Progenitor cell of endocrine pancreas (in vitro differentiated cells): ENCODE measurements around the gene ATP13A5. TPM values are rescaled to one million over a fixed set of nuclear protein-coding genes. Genes with fewer than 3 reads are reported as not detected.

Experiments used
- DNase-seq: peaks from one replicate; pipeline ENCODE4 v3.0.0; 2021; ENCODE audit warnings: low spot score; ENCODE audit not compliant: unreplicated experiment
- H3K27ac Mint-ChIP-seq: 2 replicates; pipeline ENCODE4 v1.8.0; 2021; ENCODE audit warnings: mild to moderate bottlenecking, moderate library complexity, mixed read lengths
- H3K27me3 Mint-ChIP-seq: 2 replicates; pipeline ENCODE4 v1.8.0; 2021; ENCODE audit warnings: mixed read lengths
- H3K36me3 Mint-ChIP-seq: 2 replicates; pipeline ENCODE4 v1.8.0; 2022; ENCODE audit warnings: mixed read lengths; ENCODE audit not compliant: insufficient read depth
- H3K4me1 Mint-ChIP-seq: 2 replicates; pipeline ENCODE4 v1.8.0; 2021; ENCODE audit warnings: low read depth, mixed read lengths
- H3K4me3 Mint-ChIP-seq: 2 replicates; pipeline ENCODE4 v1.8.0; 2021; ENCODE audit warnings: low read depth, mild to moderate bottlenecking, moderate library complexity, mixed read lengths
- H3K9me3 Mint-ChIP-seq: 2 replicates; pipeline ENCODE4 v1.8.0; 2021; ENCODE audit warnings: low read depth, mixed read lengths
- total RNA-seq: library from RNA; stranded (reverse); gene quantifications from 2 replicates; pipeline ENCODE4 v1.2.1, GENCODE V29; 2021
- TF ChIP-seq, protein P1 (sequence below): fragments of 200-600 bp; sonication (generic); IDR thresholded peaks from one replicate; pipeline ENCODE4 v1.5.0; 2021; ENCODE audit warnings: antibody characterized with exemption, mild to moderate bottlenecking; ENCODE audit not compliant: unreplicated experiment

ATP13A5 gene
- total RNA-seq, 1 donor from 2014 or later = 0.07 TPM

DNA sequence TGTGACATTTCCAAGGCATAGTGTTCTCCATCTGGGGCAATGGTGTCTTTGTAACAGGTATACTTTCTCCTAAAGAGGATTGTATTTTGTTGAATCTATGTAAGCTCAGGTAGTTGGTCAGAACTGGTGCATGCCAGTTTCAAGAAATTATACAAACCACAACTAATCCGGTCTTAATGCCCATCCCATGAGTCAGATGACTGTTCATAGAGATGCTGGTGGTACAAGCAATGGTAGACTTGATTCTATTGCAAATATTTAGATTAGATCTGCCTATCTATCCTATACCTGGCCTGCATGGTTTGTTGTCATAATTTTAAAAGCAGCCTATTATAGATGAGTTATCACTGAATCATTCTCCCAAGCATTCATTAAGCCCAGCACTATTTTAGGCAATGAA lies 43.5 kb downstream of the ATP13A5 start:
- Mint-ChIP-seq H3K36me3 (no peaks in the 10 kb centered on the region), H3K4me1 (peaks cover 2% of the 10 kb centered on the region), H3K27me3 (no peaks in the 10 kb centered on the region), H3K27ac (no peak overlapping the region), H3K9me3 (peaks cover 2% of the 10 kb centered on the region), H3K4me3 (no peak overlapping the region)
- no peak for DNase-seq
- TF ChIP-seq, protein P1, sequence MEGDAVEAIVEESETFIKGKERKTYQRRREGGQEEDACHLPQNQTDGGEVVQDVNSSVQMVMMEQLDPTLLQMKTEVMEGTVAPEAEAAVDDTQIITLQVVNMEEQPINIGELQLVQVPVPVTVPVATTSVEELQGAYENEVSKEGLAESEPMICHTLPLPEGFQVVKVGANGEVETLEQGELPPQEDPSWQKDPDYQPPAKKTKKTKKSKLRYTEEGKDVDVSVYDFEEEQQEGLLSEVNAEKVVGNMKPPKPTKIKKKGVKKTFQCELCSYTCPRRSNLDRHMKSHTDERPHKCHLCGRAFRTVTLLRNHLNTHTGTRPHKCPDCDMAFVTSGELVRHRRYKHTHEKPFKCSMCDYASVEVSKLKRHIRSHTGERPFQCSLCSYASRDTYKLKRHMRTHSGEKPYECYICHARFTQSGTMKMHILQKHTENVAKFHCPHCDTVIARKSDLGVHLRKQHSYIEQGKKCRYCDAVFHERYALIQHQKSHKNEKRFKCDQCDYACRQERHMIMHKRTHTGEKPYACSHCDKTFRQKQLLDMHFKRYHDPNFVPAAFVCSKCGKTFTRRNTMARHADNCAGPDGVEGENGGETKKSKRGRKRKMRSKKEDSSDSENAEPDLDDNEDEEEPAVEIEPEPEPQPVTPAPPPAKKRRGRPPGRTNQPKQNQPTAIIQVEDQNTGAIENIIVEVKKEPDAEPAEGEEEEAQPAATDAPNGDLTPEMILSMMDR = no peak

DNA sequence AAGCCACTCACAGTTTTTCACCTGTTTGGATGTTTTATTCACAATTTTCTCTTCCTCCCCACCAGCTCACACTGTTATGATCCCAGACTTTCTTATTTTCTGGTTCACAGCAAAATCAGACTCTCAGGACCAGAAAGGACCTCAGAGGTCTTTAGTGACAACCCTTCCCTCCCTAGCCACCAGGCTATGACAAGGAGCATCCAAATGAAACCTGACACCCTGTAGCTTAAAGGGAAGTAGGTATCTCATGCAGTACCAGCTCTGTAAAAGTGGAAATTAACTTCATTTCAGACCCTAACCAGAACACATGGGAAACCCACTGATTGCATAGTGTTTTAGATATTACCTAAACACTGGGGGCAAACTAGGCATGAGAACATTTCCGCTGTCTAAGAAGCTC lies 45.3 kb downstream of the ATP13A5 start:
- Mint-ChIP-seq H3K4me1 (peaks cover 2% of the 10 kb centered on the region), H3K4me3 (no peak overlapping the region), H3K36me3 (no peaks in the 10 kb centered on the region), H3K27ac (no peak overlapping the region), H3K9me3 (peaks cover 2% of the 10 kb centered on the region), H3K27me3 (no peaks in the 10 kb centered on the region)
- no peak for DNase-seq
- TF ChIP-seq, protein P1 = no peak

DNA sequence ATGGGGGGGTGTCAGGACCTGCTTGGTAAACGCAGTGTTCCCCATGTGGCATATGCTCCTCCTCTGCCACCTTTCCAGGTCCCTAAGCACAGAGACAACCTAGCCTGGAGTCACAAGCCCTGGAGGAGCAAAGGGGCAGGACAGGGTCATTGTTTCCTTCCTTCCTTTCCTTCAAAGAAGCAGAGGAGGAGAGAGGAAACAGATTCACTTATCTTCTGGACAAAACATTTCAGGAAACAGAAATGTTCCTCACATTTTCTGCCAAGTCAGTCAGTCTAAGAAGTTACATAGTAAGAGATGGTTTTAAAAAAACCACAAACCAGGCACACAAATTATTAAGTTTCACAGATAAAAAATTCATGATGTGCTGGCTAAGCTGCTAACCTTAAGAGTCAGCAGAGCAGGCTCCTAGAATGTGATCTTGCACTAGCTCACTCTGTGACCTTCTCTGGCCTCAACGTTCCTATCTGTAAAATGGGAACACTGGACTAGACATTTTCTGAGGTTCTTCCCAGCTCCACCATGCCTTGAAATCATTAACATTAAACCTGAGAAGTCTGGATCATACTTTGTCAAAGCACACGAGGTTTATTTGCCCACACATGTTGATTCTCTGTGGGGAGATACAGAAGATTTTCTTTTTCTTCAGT lies 47.9 kb downstream of the ATP13A5 start:
- Mint-ChIP-seq H3K9me3 (no peaks in the 10 kb centered on the region), H3K36me3 (no peaks in the 10 kb centered on the region), H3K4me1 (peaks cover 2% of the 10 kb centered on the region), H3K4me3 (no peak overlapping the region), H3K27ac (no peak overlapping the region), H3K27me3 (peaks cover 5% of the 10 kb centered on the region)
- no peak for DNase-seq
- TF ChIP-seq, protein P1 = no peak

DNA sequence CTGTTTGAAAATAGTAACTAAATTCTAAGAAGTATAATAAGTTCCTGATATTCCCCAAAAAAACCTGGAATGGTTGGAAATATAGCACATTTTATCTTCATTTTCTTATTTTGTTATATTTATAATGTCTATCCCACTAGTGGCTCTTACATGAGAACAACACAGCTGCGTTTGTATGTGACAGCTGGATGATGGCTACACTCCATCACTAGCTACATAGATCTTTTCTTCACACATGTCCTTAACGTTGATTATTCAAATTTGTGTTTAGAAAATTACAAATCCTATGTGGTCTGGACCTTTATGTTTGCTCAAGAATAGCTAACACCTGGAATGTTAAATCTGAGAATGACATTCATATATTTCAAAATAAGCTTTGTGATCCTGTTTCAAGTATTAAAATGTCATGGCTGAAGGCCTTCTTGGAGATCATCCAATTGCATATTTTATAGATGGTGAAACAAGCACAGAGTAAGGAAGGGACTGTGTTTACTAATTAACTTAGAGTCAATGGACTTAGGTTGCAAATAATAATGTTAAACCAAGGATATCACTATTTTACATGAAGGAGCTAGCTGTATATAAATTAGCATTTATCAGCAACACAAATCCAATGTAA lies 60.8 kb downstream of the ATP13A5 start:
- H3K9me3 Mint-ChIP-seq = no peaks in the 10 kb centered on the region
- DNase-seq = no peak
- no peaks in the 10 kb centered on the region for H3K36me3 Mint-ChIP-seq
- H3K4me3 Mint-ChIP-seq = no peak overlapping the region
- peaks cover 6% of the 10 kb centered on the region for H3K4me1 Mint-ChIP-seq
- no peaks in the 10 kb centered on the region for H3K27me3 Mint-ChIP-seq
- TF ChIP-seq, protein P1 = no peak
- no peak overlapping the region for H3K27ac Mint-ChIP-seq

DNA sequence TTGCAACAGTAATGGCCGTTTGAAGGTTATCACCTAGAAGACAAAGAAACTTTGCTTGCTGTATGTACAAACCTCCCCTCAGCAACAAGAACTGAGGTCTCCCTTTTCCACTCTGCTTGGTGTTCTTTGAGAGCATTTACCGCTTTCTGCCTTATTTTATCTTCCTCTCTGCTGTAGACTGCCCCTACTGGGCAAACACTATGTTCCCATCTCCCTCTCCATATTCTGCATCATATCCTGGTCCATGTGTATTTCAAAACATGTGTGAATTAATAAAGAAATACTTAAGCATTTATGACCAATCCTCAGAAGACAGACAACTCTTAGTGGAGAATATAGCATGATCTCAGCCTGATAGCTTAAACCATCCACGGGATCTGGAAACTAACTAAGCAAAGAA lies 64.4 kb downstream of the ATP13A5 start:
- H3K4me1 Mint-ChIP-seq = peaks cover 15% of the 10 kb centered on the region
- H3K27ac Mint-ChIP-seq = no peak overlapping the region
- no peaks in the 10 kb centered on the region for H3K36me3 Mint-ChIP-seq
- H3K9me3 Mint-ChIP-seq = no peaks in the 10 kb centered on the region
- H3K27me3 Mint-ChIP-seq = no peaks in the 10 kb centered on the region
- no peak overlapping the region for H3K4me3 Mint-ChIP-seq
- TF ChIP-seq, protein P1 = peak; percentile 28
- DNase-seq = no peak
